LNCAP (cell line): ENCODE results near the gene NCOA1.

ENCODE experiments used
- TF ChIP-seq, protein P1 (sequence below): fragments of 450-650 bp; IDR thresholded peaks from 2 replicates; pipeline ENCODE4 v1.5.1; 2017; ENCODE audit warnings: mild to moderate bottlenecking

NCOA1 gene

GRCh38 chr2:24771764-24772586, 280.9 kb downstream of the NCOA1 start:
- TF ChIP-seq, protein P1, sequence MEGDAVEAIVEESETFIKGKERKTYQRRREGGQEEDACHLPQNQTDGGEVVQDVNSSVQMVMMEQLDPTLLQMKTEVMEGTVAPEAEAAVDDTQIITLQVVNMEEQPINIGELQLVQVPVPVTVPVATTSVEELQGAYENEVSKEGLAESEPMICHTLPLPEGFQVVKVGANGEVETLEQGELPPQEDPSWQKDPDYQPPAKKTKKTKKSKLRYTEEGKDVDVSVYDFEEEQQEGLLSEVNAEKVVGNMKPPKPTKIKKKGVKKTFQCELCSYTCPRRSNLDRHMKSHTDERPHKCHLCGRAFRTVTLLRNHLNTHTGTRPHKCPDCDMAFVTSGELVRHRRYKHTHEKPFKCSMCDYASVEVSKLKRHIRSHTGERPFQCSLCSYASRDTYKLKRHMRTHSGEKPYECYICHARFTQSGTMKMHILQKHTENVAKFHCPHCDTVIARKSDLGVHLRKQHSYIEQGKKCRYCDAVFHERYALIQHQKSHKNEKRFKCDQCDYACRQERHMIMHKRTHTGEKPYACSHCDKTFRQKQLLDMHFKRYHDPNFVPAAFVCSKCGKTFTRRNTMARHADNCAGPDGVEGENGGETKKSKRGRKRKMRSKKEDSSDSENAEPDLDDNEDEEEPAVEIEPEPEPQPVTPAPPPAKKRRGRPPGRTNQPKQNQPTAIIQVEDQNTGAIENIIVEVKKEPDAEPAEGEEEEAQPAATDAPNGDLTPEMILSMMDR: no peak

DNA sequence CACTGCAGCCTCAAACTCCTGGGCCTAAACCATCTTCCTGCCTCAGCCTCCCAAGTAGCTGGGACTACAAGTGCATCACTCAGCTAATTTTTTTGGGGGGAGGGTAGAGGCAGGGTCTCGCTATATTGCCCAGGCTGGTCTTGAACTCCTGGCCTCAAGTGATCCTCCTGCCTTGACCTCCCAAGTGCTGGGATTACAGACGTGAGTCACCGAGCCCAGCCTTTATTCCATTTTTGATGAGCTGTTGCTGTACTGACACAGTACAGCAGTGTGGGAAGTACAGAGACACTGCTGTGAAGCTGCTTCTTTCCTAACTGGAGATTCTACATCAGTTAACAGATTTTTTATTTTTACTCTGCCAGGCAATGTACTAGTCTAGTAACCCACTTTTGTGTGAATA, 283.3 kb downstream of the NCOA1 start:
- TF ChIP-seq, protein P1: no peak

DNA sequence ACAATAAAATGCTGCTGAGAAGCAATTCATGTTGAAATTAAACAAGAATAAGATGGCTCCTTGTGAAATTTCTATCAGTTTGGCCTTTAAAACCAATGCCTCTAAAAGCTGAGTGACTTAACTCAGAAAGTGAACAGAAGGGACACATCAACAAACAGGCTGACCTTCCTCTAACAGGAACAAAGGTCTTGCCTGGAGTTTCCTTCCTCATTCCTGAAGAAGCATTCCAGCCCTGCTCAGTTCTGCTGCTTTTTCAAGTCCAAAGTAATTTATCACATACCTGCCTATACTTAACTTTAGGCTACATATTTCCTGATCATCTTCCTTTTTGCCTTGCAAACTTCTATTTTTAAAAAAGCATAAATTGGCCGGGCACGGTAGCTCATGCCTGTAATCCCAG, 288.1 kb downstream of the NCOA1 start:
- TF ChIP-seq, protein P1: no peak

- TF ChIP-seq, protein P1: no peak
Observed at GRCh38 chr2:24783641-24784040, 292.6 kb downstream of the NCOA1 start.

DNA sequence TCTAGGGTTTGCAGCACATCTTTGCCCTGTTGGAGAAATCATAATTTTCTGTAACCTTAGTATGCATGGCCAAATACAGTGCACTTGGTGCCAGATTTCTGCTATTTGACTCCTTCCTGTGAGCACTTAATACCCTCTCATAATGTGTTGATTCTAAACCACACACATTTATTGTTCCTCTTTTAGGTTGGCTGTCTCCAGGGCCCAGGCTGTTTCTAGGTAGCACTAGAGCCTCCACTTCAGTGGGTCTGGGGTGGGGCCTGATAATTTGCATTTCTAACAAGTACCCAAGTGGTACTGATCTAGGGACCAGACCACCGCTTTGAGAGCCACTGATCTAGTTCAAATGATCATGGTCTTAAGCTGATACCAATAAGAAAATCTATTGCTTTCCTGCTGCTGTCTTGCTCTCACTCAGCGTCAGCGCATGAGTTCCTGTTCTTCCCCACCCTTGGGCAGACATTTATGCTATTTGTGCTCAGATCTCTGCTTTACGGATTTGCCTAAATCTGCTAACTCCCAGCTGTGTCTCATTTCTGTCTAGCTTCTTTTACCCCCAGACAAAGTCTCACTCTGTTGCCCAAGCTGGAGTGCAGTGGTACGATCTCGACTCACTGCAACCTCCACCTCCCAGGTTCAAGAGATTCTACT, 294.7 kb downstream of the NCOA1 start:
- TF ChIP-seq, protein P1: no peak

- TF ChIP-seq, protein P1: no peak
Observed at GRCh38 chr2:24787532-24787931, 296.5 kb downstream of the NCOA1 start.

GRCh38 chr2:24788816-24789215, 297.8 kb downstream of the NCOA1 start:
- TF ChIP-seq, protein P1: no peak
